ENCODE measurements around the gene MARK4.

GRCh38 chr19:45247136-45247535, 3.9 kb upstream of the MARK4 start:
- TF ChIP-seq POLR2A (IDR thresholded peaks at IDR 0.05) (no peak), CTCF (IDR thresholded peaks at IDR 0.05) (no peak)

Measured in lower leg skin (tissue), 3 donors.